T-helper 1 cell treated with Interleukin-12 subunit alpha and Interleukin-12 subunit beta and Interleukin-4 antibody, amounts not matched to agents 30 ng/mL and 1 ng/mL, for 36 hours (primary cell): ENCODE measurements around the gene ME3. TPM values are rescaled to one million over a fixed set of nuclear protein-coding genes. Genes with fewer than 3 reads are reported as not detected.

Source experiments
- intact Hi-C: fragments of 100-400 bp; cut with micrococcal nuclease; formaldehyde crosslinking; loops from one replicate; pipeline ENCODE4 v1.15.1; 2024
- total RNA-seq: library from RNA; stranded (reverse); gene quantifications from 2 replicates; pipeline ENCODE4 v1.2.3, GENCODE V29; 2022

The ME3 gene
- total RNA-seq, 1 donor from 2014 or later: 4.9 TPM

DNA sequence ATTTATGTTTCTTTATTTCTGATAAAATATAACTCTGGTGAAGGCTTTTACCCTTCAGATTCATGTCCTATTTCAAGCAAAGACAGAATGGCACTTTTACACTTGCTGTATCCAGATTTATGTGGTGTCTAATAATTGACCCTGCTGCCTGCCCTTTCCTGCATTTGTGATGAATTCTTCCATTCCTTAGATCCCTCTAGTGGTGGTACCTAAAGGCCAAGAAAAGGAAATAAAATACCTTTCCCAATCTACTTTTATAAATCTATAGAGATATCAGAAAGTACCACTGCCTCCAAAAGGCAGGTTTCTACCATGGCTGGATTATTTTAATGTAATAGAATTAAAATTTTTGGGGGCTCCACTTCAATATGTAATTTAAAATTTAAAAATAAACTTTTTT is 263.6 kb downstream of the ME3 start:
- intact Hi-C loops: no loop called here

DNA sequence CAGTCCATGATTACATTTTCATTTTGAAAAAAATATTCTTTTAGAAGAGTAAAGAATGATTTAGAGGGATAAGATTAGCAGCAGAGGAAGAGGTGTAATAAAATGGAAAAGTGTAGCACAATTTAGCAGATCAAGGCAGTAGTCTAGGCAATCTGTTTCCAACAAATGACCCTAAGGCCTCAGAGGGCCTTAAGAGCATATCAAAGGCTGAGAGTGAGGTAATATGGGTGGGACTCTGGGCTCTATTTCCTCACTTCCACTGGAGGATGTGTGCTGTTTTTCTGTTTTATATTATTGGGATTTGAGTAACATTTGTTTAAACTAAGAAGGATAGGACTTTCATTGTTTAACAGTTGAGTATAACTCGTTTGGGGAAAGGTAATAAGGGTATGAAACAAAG is 269.0 kb downstream of the ME3 start:
- intact Hi-C loops: no loop called here

DNA sequence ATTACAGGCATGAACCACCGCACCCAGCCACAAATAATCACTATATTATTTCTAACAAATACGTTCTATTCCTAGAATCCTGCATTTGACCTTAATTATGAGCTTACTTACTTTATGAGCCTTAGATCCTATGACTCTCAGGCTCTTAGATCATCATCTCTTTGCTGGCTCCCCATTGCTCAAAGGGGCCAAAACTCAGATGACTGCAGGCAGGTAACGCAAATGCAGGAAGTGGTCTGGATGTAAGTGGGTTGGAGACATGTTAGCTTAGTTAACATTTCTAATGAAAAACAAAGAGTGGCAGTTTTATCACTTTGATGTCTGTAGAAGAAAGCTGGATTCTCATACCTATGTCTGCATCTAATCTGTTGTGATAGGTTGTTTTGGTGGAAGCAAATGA is 274.3 kb downstream of the ME3 start:
- intact Hi-C loops: no loop called here

DNA sequence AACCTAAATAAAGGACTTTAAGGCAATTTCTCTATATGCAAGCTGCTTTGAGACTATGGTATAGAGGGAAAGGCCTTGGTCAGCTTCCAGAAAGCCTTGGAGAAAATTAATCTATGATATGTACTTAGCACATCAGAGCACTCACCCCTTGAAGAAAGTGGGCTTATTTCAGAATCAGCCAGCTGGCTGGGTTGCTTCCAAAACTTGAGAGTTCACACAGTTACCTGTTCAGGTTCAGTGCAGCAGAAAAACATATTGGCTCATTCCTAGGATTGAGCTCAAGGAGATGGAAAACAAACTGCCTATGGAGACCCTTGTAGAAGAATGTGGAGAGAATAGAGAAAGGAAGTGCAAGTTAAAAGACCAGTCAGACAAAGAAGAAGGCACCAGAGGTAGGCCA is 275.1 kb downstream of the ME3 start:
- intact Hi-C loops: no loop called here

DNA sequence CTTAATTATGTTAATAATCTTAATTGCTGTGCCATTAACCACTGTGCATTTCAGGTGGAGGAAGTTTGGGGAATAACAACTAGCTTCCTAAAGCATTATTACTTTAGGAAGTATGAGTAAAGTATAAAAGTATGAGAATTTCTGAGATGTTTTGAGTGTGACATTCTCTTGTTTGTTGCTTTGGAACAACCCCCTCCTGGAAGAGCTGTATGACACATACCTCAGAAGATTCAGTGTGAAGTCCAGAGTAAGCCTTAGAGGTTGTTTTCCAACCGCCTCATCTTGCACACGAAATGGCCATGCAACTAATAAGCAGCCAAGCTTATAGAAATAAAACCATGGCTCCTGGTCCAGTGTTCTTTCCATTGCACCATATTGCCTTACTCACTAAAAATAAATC is 276.0 kb downstream of the ME3 start:
- intact Hi-C loops: no loop called here

DNA sequence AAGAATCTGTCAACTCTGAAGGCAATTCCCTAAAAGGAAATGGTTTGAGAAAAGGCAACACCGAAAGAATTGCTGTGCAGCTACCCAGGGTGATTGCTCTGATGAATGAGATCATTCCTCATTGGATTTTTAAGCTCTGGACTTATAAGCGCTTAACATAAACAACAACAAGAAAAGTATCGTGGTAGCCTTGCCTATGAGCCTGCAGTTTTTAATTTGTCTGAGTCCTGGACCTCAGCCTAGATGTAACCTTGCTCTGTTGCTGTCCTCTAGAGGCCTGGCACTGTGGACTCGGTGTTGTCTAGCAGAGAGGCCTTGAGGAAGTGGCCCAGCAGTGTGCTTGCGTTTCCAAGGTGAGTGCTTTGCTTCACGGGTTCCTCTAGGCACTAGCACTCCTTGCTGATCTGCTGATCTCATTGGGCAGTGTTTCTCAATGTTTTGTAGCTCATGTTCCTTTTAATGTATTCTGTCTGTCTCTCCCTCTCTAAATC is 277.3 kb downstream of the ME3 start:
- intact Hi-C loops: no loop called here

Other genes with a start within 250 kb of the ME3 start
- gene PRSS23, start 127.9 kb upstream of the ME3 start, total RNA-seq: 8.0 and 11.7 TPM in 2 replicates